ENCODE results near the gene SH3PXD2A. TPM values are rescaled to one million over a fixed set of nuclear protein-coding genes. Genes with fewer than 3 reads are reported as not detected.
A peak's percentile ranks its signal among the peaks of the same experiment; 100 is the strongest.

Gene SH3PXD2A
- total and polyA plus RNA-seq, 4 experiments from 2014 or later, result 0.39 to 17.5 (median 8.9) TPM

- CTCF ChIA-PET (ENCODE audit: partially characterized antibody), result no interaction called here
- Mint-ChIP-seq H3K27me3 (no peaks in the 10 kb centered on the region), H3K9me3 (no peaks in the 10 kb centered on the region), H3K4me1 (peaks cover 16 to 40% (median 24%) of the 10 kb centered on the region in 4 donors), H3K27ac (no peak overlapping the region), H3K36me3 (no peaks in the 10 kb centered on the region), H3K4me3 (no peak overlapping the region)
- intact Hi-C loops (cut with micrococcal nuclease), result loop anchor here (10.0 kb wide), 1 partner anchor 53 kb away; the partner anchor contains the start of gene SH3PXD2A
- H3K4me1 ChIP-seq (ENCODE audit: insufficient read depth, low read length), result peaks cover 32% of the 10 kb centered on the region
- no peak for DNase-seq
- no peak overlapping the region for H3K27ac ChIP-seq (ENCODE audit: low read depth, low read length)
- H3K9me3 ChIP-seq (ENCODE audit: control insufficient read depth in 1 of 2, low read length in 2 of 2), result no peaks in the 10 kb centered on the region
- no peaks in the 10 kb centered on the region for H3K36me3 ChIP-seq (ENCODE audit: insufficient read depth, low read length)
- POLR2A ChIA-PET (ENCODE audit: partially characterized antibody), result no interaction called here
- no peak overlapping the region for H3K4me3 ChIP-seq (ENCODE audit: low read length in 2 of 2)
- H3K27me3 ChIP-seq (ENCODE audit: insufficient read depth, low read length), result no peaks in the 10 kb centered on the region
Measured at GRCh38 chr10:103802081-103802480, 53.3 kb downstream of the SH3PXD2A start.

GRCh38 chr10:103800789-103801540 lies 54.4 kb downstream of the SH3PXD2A start:
- intact Hi-C loops (cut with micrococcal nuclease), result loop anchor here (10.0 kb wide), 1 partner anchor 54 kb away; the partner anchor contains the start of gene SH3PXD2A
- POLR2A ChIA-PET (ENCODE audit: partially characterized antibody), result interaction anchor here (1.1 to 2.1 kb wide), 3 partner anchors 36 to 89 kb away, joined by 3 to 10 read pairs (median 6); no protein-coding TSS in a partner anchor
- H3K36me3 Mint-ChIP-seq, result no peaks in the 10 kb centered on the region
- H3K27me3 ChIP-seq (ENCODE audit: insufficient read depth, low read length), result no peaks in the 10 kb centered on the region
- H3K4me3 Mint-ChIP-seq, result peak overlapping the region in 7 of 8 donors; percentile 3 to 62 (median 25)
- no peaks in the 10 kb centered on the region for H3K36me3 ChIP-seq (ENCODE audit: insufficient read depth, low read length)
- H3K27ac Mint-ChIP-seq, result peak overlapping the region; percentile 2 to 89 (median 42)
- no peak overlapping the region for H3K4me3 ChIP-seq (ENCODE audit: low read length in 2 of 2)
- H3K27ac ChIP-seq (ENCODE audit: low read depth, low read length), result no peak overlapping the region
- no peaks in the 10 kb centered on the region for H3K9me3 ChIP-seq (ENCODE audit: control insufficient read depth in 1 of 2, low read length in 2 of 2)
- peak; percentile 29 to 66 (median 39) for DNase-seq
- H3K9me3 Mint-ChIP-seq, result no peaks in the 10 kb centered on the region
- H3K27me3 Mint-ChIP-seq, result no peaks in the 10 kb centered on the region
- peaks cover 16 to 40% (median 24%) of the 10 kb centered on the region in 4 donors for H3K4me1 Mint-ChIP-seq
- CTCF ChIA-PET (ENCODE audit: partially characterized antibody), result interaction anchor here (0.6 to 1.6 kb wide), 5 partner anchors 26 to 88 kb away, joined by 3 to 6 read pairs (median 3); no protein-coding TSS in a partner anchor
- peaks cover 32% of the 10 kb centered on the region for H3K4me1 ChIP-seq (ENCODE audit: insufficient read depth, low read length)

GRCh38 chr10:103800089-103800488 lies 55.3 kb downstream of the SH3PXD2A start:
- H3K36me3 ChIP-seq (ENCODE audit: insufficient read depth, low read length), result no peaks in the 10 kb centered on the region
- CTCF ChIA-PET (ENCODE audit: partially characterized antibody), result interaction anchor here (1.3 to 1.6 kb wide), 3 partner anchors 49 to 88 kb away, joined by 3 to 6 read pairs (median 5); no protein-coding TSS in a partner anchor
- Mint-ChIP-seq H3K9me3 (no peaks in the 10 kb centered on the region), H3K4me3 (peak overlapping the region in 1 of 8 donors; percentile 40), H3K27me3 (no peaks in the 10 kb centered on the region), H3K27ac (peak overlapping the region in 2 of 7 donors; percentile 2 to 42), H3K36me3 (no peaks in the 10 kb centered on the region), H3K4me1 (peaks cover 16 to 40% (median 24%) of the 10 kb centered on the region in 4 donors)
- peaks cover 32% of the 10 kb centered on the region for H3K4me1 ChIP-seq (ENCODE audit: insufficient read depth, low read length)
- no peak overlapping the region for H3K4me3 ChIP-seq (ENCODE audit: low read length in 2 of 2)
- H3K9me3 ChIP-seq (ENCODE audit: control insufficient read depth in 1 of 2, low read length in 2 of 2), result no peaks in the 10 kb centered on the region
- H3K27me3 ChIP-seq (ENCODE audit: insufficient read depth, low read length), result no peaks in the 10 kb centered on the region
- POLR2A ChIA-PET (ENCODE audit: partially characterized antibody), result interaction anchor here (1.0 to 2.1 kb wide), 3 partner anchors 9 to 53 kb away, joined by 4 to 10 read pairs (median 6); no protein-coding TSS in a partner anchor
- intact Hi-C loops (cut with micrococcal nuclease), result loop anchor here (10.0 kb wide), 1 partner anchor 55 kb away; the partner anchor contains the start of gene SH3PXD2A
- no peak overlapping the region for H3K27ac ChIP-seq (ENCODE audit: low read depth, low read length)
- DNase-seq, result no peak

- Mint-ChIP-seq H3K4me3 (no peak overlapping the region), H3K27me3 (no peaks in the 10 kb centered on the region), H3K27ac (no peak overlapping the region), H3K36me3 (no peaks in the 10 kb centered on the region), H3K9me3 (no peaks in the 10 kb centered on the region), H3K4me1 (peaks cover 16 to 37% (median 24%) of the 10 kb centered on the region in 4 donors)
- no peak overlapping the region for H3K27ac ChIP-seq (ENCODE audit: low read depth, low read length)
- intact Hi-C loops (cut with micrococcal nuclease), result no loop called here
- H3K9me3 ChIP-seq (ENCODE audit: control insufficient read depth in 1 of 2, low read length in 2 of 2), result no peaks in the 10 kb centered on the region
- peaks cover 29% of the 10 kb centered on the region for H3K4me1 ChIP-seq (ENCODE audit: insufficient read depth, low read length)
- no peaks in the 10 kb centered on the region for H3K27me3 ChIP-seq (ENCODE audit: insufficient read depth, low read length)
- DNase-seq, result no peak
- ChIA-PET CTCF (ENCODE audit: partially characterized antibody) (interaction anchor here (0.5 to 0.7 kb wide), 2 partner anchors 48 to 89 kb away, joined by 3 to 4 read pairs; no protein-coding TSS in a partner anchor), POLR2A (ENCODE audit: partially characterized antibody) (interaction anchor here (1.0 kb wide), 1 partner anchor 10 kb away, joined by 4 read pairs; no protein-coding TSS in a partner anchor)
- H3K4me3 ChIP-seq (ENCODE audit: low read length in 2 of 2), result no peak overlapping the region
- no peaks in the 10 kb centered on the region for H3K36me3 ChIP-seq (ENCODE audit: insufficient read depth, low read length)
Measured at GRCh38 chr10:103799341-103799740, 56.0 kb downstream of the SH3PXD2A start.

GRCh38 chr10:103798511-103798910 lies 56.9 kb downstream of the SH3PXD2A start:
- Mint-ChIP-seq H3K27ac (peak overlapping the region in 1 of 7 donors; percentile 41), H3K36me3 (no peaks in the 10 kb centered on the region), H3K9me3 (no peaks in the 10 kb centered on the region), H3K4me3 (no peak overlapping the region), H3K4me1 (peaks cover 10 to 28% (median 17%) of the 10 kb centered on the region in 4 donors), H3K27me3 (no peaks in the 10 kb centered on the region)
- H3K9me3 ChIP-seq (ENCODE audit: control insufficient read depth in 1 of 2, low read length in 2 of 2), result no peaks in the 10 kb centered on the region
- CTCF ChIA-PET (ENCODE audit: partially characterized antibody), result no interaction called here
- no peaks in the 10 kb centered on the region for H3K27me3 ChIP-seq (ENCODE audit: insufficient read depth, low read length)
- no peak for DNase-seq
- intact Hi-C loops (cut with micrococcal nuclease), result no loop called here
- H3K4me3 ChIP-seq (ENCODE audit: low read length in 2 of 2), result no peak overlapping the region
- H3K4me1 ChIP-seq (ENCODE audit: insufficient read depth, low read length), result peaks cover 21% of the 10 kb centered on the region
- H3K36me3 ChIP-seq (ENCODE audit: insufficient read depth, low read length), result no peaks in the 10 kb centered on the region
- H3K27ac ChIP-seq (ENCODE audit: low read depth, low read length), result no peak overlapping the region
- POLR2A ChIA-PET (ENCODE audit: partially characterized antibody), result interaction anchor here (1.2 kb wide), 1 partner anchor 39 kb away, joined by 4 read pairs; no protein-coding TSS in a partner anchor

GRCh38 chr10:103797857-103798256 lies 57.5 kb downstream of the SH3PXD2A start:
- no peaks in the 10 kb centered on the region for H3K27me3 Mint-ChIP-seq

More at GRCh38 chr10:103797857-103798256, 57.5 kb downstream of the SH3PXD2A start:
- Histone ChIP-seq H3K4me1 (ENCODE audit: insufficient read depth, low read length) (peaks cover 15% of the 10 kb centered on the region), H3K27ac (ENCODE audit: low read depth, low read length) (no peak overlapping the region), H3K36me3 (ENCODE audit: insufficient read depth, low read length) (no peaks in the 10 kb centered on the region), H3K4me3 (ENCODE audit: low read length in 2 of 2) (no peak overlapping the region), H3K9me3 (ENCODE audit: control insufficient read depth in 1 of 2, low read length in 2 of 2) (no peaks in the 10 kb centered on the region), H3K27me3 (ENCODE audit: insufficient read depth, low read length) (no peaks in the 10 kb centered on the region)
- intact Hi-C loops (cut with micrococcal nuclease), result no loop called here
- Mint-ChIP-seq H3K4me1 (peaks cover 9 to 22% (median 16%) of the 10 kb centered on the region in 4 donors), H3K36me3 (no peaks in the 10 kb centered on the region), H3K4me3 (no peak overlapping the region), H3K9me3 (no peaks in the 10 kb centered on the region), H3K27ac (no peak overlapping the region)
- POLR2A ChIA-PET (ENCODE audit: partially characterized antibody), result interaction anchor here (1.2 kb wide), 1 partner anchor 39 kb away, joined by 4 read pairs; no protein-coding TSS in a partner anchor
- CTCF ChIA-PET (ENCODE audit: partially characterized antibody), result no interaction called here
- no peak for DNase-seq
